Eye (tissue), 1 donor: ENCODE measurements around the gene HPCA.
A peak's percentile ranks its signal among the peaks of the same experiment; 100 is the strongest.

Experiments used
- DNase-seq: peaks from one replicate; pipeline ENCODE4 v3.0.0-alpha.2; 2015

The HPCA gene

DNA sequence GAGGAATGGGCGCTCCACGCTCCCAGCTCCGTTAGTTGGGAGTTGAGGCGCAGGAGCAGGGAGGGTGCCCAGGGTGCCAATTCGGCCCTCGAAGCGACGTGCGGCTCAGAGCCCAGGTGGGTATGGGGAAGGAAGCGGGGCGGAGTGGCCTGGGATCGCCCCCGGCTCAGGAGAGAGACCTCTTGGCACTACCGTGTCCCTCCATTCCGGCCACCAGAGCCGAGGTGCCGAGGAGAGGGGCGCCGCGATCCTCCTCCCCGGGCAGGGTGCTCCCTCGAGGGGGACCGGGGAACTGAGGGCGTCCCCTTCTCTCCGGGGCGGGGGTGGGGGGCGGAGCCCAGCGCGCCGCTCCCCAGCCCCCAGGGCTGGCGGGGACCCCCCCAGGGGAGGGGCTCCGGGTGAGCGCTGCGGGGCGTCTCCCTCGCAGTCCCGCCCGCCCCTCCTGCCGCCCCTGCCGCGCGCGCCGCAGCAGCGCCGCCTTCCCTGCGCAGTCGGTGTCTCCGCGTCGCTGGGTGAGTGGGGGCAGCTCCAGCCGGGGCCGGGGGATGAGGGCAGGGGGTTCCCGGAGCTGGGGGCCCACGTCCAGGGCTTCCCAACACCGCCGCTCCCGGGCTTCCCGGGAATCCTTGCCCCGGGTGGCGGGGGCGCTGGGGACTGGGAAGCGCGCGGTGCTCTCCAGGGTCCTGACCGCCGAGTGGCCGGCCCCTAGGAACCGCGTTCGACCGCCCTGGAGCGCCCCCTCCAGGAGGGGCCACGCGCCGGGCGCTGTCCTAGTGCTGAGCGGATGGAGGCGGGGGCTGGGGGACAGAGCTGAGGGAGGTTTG is at the start of gene HPCA:
Gene HPCA (plus strand): TSS at position 488 of the 824 bp plus-strand sequence. CDS start 2,408 bp downstream, outside the sequence.
- peak; percentile 85 for DNase-seq

DNA sequence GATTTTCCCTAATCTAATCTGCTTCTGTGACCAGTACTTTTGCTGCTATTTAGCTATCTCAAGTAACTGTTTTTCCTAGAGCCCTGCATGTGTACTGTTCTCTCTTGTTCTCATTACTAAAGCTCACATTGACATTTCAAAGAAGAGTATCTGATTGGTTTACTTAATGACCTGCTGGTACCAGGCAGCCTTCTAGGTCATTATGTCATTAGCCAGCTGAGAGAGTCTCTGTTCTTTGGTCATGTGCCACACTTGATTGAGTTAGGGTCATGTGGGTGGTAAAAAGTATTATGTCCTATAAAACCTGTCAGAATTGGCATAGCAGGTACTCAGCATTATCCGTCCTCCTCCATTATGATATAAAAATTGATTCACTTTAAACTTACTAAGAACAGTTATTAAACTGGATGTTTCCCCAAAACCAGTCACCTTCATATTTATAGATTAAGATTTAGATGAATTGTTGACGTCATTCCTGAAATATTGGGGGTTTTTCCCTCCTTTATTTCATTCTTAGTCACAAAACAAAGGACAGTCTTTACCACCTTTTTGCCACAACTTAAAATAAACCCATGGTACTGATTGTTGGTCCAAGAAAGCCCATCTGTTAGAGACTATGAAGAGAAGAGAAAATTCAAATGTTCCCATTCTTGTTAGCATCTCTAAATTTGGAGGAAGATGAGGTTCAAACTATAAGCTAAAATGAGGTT is 37.8 kb upstream of the HPCA start:
- peak; percentile 17 for DNase-seq

DNA sequence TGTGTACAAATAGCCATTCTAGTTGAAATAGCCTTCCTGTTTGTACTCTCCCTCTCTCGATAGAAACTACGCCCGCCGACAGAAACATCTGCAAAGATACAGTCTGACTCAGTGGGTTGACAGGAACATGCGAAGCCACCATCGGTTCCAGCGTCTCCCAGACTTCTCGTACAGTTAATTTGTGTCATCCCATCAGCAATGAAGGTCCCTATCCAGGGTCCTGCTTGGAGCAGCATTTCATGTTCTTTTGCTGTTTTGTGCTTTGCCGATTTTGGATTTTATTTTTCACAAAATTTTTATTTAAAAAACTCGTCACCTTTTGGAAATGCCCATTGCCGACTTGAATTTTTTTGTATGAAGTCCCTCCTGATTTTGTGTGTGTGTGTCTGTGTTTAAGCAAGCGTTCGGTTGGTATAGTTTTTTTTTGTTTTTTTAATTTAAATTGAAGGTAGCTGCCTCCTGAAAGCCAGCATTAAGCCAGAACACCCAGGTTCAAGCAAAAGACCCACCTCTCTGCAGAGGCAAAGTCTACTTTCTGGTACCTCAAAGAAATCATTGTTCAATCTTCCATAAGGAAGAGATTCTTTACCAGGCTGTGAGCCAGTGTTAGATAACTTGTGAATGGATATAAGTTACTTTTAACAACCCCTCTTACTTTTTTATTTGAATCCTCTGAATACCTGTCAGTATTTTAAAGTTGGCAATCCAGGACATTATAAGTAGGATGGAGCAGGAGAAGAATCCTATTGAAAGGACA is 30.3 kb upstream of the HPCA start:
- no peak for DNase-seq

DNA sequence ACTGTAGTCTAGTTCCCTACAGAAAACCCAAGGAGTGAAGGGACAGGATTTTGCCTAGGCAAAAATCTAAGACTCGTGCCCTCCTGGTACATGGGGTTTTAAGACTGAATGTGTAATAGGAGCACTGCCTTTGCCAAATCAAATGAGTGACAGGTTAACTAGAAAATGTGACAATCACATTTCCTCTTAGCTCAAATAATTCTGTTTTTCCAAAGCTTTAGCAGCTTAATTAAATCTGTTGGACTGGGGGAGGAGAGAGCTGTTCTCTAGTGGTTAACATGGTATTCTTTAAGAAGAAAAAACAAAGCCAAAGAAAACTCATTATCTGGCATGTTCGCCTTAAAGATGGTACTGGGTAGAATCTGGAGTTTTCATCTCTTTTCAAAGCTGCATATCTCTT is 28.2 kb upstream of the HPCA start:
- DNase-seq = no peak

DNA sequence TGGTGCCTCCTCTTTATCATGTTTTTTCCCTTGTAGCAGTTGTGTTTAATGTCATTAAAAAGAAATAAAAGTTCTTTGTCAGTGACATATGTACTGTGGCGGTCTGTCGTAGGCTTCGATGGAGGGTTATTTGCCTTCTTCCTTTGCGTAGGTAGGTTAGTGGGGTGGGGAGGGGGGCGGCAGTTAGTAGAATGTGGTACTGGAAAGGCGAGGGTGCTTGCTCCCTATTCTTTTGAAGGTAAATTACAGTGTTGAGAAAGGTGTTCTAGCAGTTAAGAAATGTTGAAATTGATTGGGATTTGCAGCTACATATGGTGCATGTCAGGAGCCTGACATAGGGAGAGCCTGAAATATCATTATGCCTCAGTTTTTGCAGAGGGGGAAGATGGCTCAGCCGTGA is 27.5 kb upstream of the HPCA start:
- no peak for DNase-seq

DNA sequence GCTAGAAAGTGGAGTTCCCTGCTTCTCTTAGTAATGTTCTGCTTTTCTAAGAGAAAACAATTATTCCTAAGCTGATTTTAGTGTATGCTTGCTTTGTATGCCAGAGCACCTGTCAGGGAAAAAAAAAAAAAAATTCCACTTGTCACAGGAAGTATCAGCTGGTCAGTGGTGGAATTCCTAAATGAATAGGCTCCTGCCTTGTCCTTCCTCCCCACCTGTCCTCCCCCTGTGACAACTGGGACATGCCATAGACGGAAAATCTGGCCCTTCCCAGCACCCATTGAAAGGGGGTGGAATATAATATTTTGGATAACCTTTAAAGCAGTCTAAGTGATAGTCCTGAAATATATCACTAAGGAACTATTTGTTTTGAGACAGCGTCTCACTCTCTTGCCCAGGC is 26.4 kb upstream of the HPCA start:
- DNase-seq = no peak

DNA sequence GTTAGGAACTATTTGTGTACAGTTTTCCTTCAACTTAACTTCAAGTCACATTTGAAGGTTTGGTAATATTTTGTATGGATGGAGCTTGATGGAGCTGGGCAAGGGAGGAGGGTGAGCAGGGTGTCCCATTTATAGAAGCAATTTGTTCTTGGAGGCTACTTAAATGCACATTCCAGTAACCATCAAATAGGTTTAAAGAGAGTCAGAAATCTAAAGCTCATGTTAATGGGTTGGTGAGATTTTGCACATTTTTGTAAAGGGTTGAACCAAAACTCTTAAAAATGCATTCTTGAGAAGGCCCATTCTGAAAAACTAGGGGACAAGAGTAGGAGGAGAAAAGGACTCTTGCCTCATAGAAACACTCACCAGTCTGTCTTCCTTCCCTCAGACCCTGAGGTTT is 25.7 kb upstream of the HPCA start:
- no peak for DNase-seq

DNA sequence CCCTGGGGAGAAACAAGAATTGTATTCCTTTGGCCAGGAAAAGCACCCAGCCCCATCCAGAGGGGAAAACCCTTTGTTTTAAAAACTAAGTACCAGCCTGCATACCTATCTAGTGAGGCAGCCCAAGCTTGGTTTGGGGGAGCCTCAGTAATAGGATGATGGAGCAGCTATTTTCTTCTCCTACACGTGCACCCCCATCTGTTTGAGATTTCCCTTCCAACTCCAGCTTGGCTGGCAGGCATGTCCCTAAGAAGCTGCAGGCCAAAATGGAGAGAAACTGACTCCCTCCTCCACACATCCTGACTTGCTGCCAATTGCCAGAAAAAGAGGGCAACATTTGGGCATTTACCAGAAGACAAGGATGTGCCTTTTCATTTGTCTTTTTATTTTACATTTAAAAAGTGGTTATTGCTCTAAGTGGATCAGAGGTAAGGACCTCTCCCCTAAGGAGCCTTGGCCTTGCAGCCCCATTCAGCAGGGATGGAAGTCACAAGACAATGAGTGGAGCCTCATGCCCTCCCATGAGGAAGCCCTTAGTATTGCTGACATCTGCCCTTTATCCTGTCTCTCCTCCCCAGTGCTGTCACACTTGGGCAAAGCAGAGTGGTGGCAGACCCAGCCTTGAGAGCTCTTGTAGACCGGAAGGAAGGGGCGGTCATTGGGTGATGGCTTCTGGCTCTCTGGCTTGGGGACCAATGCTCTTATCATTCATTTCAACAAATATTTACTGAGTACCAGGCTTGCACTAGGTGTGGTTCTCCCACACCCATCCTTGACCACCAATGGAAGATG is 24.2 kb upstream of the HPCA start:
- no peak for DNase-seq

DNA sequence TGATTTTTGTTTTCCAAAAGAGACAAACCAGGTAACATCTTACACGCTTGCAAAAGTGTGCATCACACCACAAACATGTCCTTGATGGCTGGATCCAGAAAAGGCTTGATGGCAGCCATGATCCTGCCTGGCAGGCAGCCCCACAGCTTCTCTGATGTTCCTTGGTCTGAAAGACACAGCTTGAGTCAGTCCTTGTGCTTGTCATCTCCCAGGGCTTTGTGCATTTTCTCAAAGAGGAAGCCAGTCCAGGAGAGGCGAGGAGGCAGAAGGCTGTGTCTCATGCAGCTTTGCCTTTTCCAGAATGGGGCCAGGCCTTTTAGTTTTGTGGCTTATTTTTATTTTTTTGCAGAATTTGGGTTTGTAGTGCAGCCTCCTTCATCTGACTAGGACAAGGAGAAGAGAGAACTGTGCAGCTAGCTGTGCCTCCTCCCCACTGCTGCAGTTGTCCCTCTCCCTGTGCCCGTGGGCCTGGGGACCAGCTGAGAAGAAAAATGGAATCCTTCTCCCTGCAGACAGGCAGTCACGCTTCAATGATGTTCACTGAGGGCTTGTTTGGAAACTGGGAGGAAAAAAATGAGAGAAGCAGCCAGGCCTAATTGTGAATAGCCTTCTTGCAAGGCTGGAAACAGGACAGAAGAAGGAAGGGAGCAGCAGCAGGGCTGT is 22.9 kb upstream of the HPCA start:
- no peak for DNase-seq

DNA sequence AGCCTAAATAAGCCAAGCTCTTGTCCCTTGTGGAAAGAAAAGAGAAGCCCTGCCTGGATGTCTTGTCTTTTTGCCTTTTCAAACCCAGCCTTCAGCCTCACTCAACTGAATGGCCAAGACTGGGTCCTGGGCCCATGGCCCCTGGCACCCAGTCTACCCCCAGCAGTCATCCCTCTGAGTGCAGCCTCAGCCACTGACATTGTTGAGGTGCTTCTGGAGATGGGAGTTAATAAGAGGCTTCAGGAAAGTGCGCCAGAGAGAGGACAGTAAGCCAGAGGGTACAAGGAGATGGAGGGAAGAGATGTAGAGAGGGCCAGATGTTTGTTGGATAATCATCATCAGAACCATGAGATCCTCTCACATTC is 22.4 kb upstream of the HPCA start:
- no peak for DNase-seq

DNA sequence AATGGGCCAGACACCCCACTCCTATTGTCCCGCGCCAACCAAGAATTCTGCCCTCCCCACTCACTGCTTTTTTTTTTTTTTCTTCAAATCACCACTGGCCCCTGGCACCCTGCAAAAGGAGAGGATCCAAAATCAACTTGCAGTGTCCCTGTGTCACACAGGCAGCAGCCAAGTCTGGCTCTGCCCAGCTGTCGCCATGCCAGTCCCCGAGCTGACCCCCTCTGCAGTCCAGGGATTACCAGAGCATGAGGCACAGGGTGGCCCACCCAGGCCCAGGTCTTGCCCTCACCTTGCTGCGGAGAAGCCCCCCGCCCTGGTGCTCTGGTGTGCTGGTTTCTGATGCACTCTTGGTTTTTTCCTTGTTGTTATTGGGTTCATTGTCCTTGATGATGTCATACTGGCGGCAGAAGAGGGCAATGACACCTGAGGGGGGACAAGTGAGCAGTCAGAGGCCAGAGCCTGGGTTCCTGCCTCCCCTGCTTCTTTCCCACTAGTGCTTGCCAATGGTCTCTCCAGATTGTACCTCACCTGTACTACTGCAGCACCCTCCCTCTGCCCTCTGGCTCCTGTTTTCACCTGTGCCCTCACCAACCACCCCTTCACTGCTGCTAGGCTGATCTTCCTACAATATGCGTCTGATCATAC is 21.8 kb upstream of the HPCA start:
- DNase-seq = no peak

DNA sequence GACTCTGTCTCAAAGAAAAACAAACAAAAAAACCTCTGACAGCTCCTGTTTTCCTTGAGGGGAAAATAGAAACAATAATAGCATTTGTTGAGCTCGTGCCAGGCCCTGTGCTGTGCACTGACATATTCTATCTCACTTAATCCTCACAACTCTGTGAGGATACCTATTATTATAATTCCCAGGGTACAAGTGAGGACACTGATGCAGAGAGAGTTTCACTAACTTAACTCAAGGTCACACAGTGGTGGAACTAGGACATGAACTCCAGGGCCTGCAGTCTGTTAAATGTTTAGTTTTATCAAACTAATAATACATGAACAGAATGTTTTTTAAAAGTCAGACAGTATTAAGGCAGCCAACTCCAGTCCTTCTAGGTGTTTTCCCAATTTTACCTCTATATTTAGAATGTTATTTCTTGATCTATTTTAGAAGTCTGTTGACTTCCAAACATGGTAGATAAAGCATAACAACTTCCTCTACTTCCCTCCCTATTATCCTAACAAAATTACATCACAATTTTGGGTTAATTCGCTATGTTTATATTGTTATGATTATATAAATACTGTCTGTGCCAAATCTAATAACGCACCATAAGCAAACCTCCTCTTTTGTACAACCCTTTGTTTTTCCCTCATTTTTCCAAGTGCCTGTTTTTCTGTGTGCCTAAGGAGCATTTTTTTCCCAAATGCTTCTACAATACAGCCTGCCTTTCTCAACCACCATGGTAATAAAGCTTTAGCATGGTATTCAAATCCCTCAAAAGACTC is 20.5 kb upstream of the HPCA start:
- DNase-seq = no peak

DNA sequence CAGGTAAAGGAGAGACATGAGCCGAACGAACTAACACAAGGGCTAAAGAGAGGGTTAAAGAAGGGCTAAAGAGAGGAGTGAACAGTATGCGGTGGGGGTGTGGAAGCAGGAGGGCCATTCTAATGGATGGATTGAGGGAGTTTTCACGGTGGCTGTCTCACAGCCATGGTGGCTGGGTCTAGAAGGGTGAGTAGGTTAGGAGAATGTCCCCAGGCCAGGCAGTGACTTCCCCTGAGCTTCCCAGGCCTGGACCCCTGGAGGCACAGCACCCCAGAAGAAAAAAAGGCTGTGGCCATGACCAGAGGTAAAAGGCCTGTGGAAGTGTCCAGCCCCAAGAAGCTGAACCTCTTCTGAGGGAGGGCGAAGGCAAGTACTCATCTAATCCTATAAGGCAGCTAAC is 19.1 kb upstream of the HPCA start:
- no peak for DNase-seq

DNA sequence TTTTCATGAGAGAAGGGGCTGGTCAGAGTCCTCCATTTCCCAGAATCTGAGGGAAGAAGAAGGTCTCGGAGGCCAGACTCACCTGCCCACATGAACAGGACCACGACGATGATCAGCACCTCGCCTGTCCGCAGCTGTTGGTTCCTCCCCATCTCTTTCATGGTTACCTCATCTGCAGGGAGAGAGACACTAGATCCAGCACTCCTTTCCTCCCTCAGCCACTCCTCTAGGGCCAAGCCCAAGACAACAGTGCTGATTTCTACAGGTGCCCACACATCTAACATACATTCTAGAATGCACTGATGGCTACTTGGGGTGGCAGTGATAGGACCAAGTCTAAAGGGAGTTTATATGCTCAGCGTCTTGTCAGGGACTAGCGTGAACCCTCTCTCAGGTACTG is 18.6 kb upstream of the HPCA start:
- no peak for DNase-seq

DNA sequence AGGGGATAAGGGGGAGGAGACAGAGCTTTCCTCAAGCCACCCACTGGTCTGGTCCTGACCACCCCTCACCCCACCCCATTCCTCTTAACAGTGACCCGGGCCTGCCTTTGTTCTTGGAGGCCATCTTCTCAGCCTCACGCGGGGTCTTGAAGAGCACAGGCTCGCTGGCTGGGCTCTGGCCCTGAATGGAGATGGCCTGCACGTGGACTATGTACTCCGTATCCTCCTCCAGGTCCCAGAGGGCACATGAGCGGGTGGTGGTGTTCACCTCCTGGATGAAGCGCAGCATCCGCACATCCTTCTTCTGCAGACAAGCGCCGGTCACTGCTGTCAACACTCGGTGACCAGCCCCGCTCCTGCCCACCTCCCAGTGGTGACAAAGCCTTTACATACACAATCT is 18.2 kb upstream of the HPCA start:
- DNase-seq = no peak

DNA sequence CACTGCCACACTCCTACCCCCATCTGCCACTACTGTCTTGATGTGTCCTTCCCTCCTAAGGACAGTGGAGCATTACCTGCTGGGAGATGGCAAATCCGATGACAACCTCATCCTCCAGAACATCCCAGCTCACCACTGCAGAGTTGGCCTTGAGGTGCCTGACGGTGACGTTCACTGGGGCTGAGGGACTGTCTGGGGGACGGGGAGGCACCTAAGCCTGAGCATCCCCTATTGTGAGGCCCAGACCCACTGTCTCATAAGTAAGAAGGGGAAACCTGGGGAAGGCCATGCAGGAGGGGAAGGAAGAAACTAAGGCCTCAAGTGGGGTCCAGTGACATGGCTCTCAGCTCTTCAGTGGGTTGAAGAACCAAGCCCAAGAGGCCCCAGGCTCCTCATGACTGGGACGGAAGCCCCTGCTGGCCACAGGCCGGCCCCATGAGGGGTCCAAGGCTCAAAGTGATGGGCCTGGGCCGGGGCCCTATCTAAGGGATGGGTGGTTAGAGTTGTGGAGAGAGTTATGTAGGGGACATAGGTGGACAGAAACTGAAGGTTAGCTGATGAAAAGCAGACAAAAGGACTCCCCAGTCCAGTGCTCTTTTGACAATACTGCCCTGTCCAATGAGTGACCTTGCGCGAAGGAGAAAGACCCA is 17.4 kb upstream of the HPCA start:
- DNase-seq = no peak

DNA sequence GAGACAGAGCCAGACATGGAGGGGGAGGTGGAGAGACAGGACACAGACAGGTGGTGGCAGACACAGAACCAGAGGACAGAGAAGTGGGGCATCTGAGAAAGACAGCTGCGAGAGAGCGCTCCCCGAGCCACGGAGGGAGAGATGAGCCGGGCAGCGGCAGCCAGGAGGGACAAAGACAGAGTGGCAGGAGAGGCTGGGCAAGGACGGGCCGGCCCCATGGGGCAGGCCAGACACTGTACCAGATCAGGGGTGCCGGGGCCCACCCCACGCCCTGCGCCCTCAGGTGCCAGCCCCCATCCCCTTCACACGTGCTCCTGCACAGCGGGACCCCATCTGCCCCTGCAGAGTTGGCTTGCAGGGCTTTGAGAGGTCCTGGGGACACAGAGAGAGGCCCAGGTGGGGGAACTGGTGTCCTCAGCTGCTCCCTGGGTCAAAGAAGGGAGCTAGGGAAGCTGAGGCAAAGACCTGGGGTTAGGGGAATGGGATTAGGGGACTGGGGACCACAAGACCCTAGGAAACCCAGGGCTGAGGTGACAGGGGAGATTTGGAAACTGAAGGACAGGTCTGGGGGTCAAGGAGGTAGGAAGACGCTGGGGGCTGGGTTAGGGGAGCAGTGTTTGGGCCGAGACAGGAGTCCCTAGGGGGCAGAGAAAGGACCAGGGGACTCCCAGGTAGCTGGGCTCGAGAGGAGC is 16.2 kb upstream of the HPCA start:
- peak; percentile 44 for DNase-seq

DNA sequence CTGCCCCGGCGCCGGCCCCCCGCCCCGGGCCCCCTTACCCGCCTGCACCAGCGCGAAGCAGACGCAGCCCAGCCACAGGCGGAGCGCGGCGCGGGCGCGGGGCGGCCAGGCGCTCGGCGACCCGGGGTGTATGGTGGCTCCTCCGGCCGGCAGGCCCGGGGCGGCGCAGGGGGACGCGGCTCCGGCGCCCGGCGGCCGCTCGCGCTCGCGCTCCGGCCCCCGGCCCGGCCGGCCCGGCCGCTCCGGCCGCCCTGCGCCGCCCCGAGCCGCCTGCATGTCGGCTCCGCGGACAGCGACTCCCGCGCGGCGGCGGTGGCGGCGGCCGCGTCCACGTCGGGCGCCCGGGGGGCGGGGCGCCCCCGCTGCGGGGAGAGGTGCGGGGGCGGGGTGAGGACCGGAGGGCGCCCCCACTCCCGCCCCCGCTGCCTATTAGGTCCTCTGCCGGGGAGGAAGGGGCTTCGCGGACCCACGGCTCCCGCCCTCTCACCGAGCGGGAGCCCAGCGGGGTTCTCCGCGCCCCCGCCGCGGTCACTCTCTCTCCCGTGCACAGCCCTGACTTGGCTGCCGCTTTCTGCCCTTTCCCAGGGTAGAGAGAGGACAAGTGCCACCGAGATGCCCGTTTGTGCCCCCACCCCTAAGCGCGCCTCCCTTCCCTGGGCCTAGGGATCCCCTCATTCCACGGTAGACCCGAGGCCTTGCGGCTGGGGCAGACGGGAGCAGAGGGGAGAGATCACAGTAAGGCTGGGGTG is 15.5 kb upstream of the HPCA start, which contains the start of gene FNDC5:
Gene FNDC5 (minus strand): TSS at position 298 of the 749 bp plus-strand sequence.
- peak; percentile 77 for DNase-seq
